Retinal pigment epithelial cell (primary cell): Measurements from ENCODE around the gene CD4.

ENCODE experiments used
- DNase-seq: peaks from one replicate; pipeline ENCODE4 v3.0.0-alpha.2; 2010; ENCODE audit warnings: low read depth
- H3K4me3 ChIP-seq: 2 replicates; pipeline ENCODE4 v1.5.1; 2011; ENCODE audit warnings: mild to moderate bottlenecking, low read length, control low read depth, moderate library complexity
- TF ChIP-seq, protein P1 (sequence below): conservative IDR thresholded peaks from 2 replicates; pipeline ENCODE4 v1.5.1; 2011; ENCODE audit warnings: low read depth, low read length, control low read depth, inconsistent platforms

Gene CD4

DNA sequence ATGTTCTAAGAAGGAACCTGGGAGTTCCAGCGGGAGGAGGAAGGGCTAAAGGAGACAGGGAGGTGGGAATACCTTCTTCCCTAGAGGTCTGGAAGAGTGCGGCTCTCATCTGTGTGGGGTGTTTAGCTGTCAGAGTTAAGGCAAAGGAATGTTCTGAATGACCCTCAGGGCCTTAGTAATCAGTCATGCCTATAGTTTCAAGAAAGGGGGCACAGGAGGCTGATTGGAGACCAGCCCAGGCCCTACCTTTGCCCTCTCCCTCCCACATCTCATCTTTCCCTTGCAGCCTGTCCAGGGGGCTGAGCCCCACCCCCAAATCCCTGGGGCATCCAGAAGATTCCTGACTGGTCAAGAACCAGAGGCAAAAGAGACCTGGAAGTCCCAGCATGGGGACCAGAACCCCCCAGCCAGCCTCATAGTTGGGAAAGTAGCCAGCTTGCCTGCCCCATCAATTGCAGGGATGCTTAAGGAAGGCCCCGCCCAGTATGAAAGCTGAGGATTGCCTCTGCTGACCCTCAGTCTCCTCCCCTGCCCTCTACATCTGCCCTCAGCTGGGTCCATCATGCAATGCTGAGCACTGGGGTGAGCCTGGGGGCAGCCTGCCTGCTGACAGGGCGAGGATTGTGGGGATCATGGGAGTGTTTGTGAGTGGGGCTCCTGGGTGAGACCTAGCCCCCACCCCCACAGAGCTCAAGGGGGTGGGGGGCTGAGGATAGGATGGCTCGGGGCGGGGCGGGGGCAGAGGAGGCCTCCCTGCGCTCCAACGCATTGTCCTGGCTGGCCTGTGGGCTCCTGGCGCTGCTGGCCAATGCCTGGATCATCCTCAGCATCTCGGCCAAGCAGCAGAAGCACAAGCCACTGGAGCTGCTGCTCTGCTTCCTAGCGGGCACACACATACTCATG is 34.1 kb downstream of the CD4 start:
- H3K4me3 ChIP-seq = no peak overlapping the region

DNA sequence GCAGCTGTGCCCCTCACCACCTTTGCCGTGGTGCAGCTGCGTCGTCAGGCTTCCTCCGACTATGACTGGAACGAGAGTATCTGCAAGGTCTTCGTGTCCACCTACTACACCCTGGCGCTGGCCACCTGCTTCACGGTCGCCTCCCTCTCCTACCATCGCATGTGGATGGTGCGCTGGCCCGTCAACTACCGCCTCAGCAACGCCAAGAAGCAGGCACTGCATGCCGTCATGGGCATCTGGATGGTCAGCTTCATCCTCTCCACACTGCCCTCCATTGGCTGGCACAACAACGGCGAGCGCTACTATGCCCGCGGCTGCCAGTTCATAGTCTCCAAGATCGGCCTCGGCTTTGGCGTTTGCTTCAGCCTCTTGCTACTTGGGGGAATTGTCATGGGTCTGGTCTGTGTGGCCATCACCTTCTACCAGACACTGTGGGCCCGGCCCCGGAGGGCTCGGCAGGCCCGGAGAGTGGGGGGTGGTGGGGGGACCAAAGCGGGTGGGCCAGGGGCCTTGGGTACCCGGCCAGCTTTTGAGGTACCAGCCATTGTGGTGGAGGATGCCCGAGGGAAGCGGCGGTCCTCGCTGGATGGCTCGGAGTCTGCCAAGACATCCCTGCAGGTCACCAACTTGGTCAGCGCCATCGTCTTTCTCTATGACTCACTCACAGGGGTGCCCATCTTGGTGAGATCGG is 34.9 kb downstream of the CD4 start:
- TF ChIP-seq, protein P1, sequence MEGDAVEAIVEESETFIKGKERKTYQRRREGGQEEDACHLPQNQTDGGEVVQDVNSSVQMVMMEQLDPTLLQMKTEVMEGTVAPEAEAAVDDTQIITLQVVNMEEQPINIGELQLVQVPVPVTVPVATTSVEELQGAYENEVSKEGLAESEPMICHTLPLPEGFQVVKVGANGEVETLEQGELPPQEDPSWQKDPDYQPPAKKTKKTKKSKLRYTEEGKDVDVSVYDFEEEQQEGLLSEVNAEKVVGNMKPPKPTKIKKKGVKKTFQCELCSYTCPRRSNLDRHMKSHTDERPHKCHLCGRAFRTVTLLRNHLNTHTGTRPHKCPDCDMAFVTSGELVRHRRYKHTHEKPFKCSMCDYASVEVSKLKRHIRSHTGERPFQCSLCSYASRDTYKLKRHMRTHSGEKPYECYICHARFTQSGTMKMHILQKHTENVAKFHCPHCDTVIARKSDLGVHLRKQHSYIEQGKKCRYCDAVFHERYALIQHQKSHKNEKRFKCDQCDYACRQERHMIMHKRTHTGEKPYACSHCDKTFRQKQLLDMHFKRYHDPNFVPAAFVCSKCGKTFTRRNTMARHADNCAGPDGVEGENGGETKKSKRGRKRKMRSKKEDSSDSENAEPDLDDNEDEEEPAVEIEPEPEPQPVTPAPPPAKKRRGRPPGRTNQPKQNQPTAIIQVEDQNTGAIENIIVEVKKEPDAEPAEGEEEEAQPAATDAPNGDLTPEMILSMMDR = no peak
- DNase-seq = no peak
- H3K4me3 ChIP-seq = no peak overlapping the region

More for the DNA sequence above, 34.1 kb downstream of the CD4 start:
- TF ChIP-seq, protein P1 = no peak
- no peak for DNase-seq

DNA sequence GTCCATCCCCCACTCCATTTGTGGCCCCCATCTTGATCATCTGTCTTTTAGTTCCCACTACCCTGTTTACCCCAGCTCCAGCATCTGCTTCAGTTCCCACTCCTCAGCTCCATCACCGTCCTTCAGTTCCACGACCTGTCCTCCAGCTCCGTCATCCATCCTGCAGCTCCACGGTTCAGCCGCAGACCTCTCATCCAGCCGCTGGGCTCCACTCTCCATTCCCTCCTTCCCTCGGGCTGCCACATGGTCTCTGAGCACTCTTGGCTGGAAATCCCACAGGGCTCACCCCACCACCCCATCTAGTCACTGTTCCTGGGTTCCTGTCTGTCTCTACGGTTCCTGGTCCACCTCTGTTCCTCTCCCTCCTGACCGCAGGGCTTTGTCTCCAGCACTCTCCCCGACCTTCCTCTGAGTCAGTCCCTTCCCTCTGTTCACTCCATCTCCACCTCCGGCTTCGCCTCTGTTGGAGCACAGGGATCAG is 35.6 kb downstream of the CD4 start:
- no peak for DNase-seq
- TF ChIP-seq, protein P1 = no peak
- no peak overlapping the region for H3K4me3 ChIP-seq

DNA sequence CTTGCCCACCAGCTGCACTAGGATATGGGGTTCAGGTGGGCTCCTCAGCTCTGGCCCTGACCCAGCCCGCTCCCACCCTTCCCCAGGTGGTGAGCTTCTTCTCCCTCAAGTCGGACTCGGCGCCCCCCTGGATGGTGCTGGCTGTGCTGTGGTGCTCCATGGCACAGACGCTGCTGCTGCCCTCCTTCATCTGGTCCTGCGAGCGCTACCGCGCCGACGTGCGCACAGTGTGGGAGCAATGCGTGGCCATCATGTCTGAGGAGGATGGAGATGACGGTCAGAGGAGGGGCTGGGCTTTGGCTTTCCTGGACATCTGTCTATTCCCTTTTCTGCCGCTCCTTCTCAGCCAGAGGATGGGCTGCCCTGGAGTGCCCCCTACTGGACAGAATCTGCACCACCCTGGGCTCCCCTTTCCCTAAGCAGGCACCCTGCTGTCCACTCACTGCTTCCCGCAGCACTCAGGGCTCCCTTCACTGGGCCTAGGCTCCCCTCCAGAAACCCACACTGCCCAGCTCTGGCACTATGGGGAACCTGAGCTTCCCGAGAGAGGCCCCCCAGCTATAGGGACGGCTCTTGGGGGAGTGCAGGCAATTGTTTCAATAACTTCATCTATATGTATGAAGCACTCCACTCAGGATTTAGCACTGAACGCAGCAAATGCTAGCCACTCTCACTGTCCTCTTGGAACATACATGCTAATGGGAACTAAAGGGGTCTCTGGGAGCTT is 36.2 kb downstream of the CD4 start:
- no peak for DNase-seq
- H3K4me3 ChIP-seq = no peak overlapping the region
- TF ChIP-seq, protein P1 = peak; percentile 92

DNA sequence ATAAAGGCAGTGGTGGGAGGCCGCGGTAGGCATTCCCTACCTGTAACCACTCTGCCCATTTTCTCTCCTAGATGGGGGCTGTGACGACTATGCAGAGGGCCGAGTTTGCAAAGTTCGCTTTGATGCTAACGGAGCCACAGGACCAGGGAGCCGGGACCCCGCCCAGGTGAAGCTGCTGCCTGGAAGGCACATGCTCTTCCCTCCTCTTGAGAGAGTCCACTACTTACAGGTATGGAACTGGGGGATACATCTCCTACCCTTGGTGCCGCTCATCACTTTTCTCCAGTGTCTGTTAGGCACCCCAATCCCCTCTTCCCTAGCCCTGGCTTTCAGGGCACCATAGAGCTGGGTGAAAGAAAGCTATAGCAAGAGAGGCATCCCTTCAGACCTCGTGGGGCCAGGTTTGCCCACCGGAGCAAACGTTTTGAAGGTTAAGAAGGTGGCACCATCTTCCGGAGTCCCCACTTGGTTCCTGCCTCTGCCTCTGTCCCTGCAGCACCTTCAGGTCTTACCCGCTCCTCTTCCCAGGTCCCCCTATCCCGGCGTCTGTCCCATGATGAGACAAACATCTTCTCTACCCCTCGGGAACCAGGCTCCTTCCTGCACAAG is 36.9 kb downstream of the CD4 start:
- TF ChIP-seq, protein P1 = no peak
- no peak for DNase-seq
- no peak overlapping the region for H3K4me3 ChIP-seq

- no peak overlapping the region for H3K4me3 ChIP-seq
- DNase-seq = no peak
- TF ChIP-seq, protein P1 = no peak
Measured at GRCh38 chr12:6826734-6827436, 37.6 kb downstream of the CD4 start.
